ENCODE measurements around the gene TK1.
"Not testable (repeated sequence)": the region's sequence is repeated elsewhere in the genome, so short reads cannot be mapped to it uniquely, and the experiment has no call there.

TK1 gene

GRCh38 chr17:78176548-78177025 lies 10.3 kb downstream of the TK1 start:
- peak; percentile 81 for DNase-seq (ENCODE audit: low spot score)

GRCh38 chr17:78175643-78175981 lies 11.2 kb downstream of the TK1 start:
- no peak for DNase-seq (ENCODE audit: low spot score)

GRCh38 chr17:78174870-78175642 lies 11.8 kb downstream of the TK1 start:
- DNase-seq (ENCODE audit: low spot score) = no peak

- no peak for DNase-seq (ENCODE audit: low spot score)
These were observed 12.4 kb downstream of the TK1 start for GRCh38 chr17:78174346-78174869.

GRCh38 chr17:78173097-78173715 lies 13.6 kb downstream of the TK1 start:
- DNase-seq (ENCODE audit: low spot score) = no peak

GRCh38 chr17:78172249-78173051 lies 14.4 kb downstream of the TK1 start:
- no peak for DNase-seq (ENCODE audit: low spot score)

GRCh38 chr17:78171591-78172248 lies 15.1 kb downstream of the TK1 start:
- DNase-seq (ENCODE audit: low spot score) = not testable (repeated sequence)

GRCh38 chr17:78170692-78171590 lies 15.9 kb downstream of the TK1 start:
- DNase-seq (ENCODE audit: low spot score) = no peak

- DNase-seq (ENCODE audit: low spot score) = peak; percentile 82
These were observed 17.7 kb downstream of the TK1 start for GRCh38 chr17:78168903-78169793.

- peak; percentile 92 for DNase-seq (ENCODE audit: low spot score)
These were observed 18.5 kb downstream of the TK1 start, which contains the start of gene SYNGR2 for GRCh38 chr17:78168242-78168902. Gene SYNGR2 (plus strand): TSS chr17:78168581. CDS start chr17:78168617, 36 bp downstream.

GRCh38 chr17:78166416-78166815 lies 20.4 kb downstream of the TK1 start:
- DNase-seq (ENCODE audit: low spot score) = no peak

- DNase-seq (ENCODE audit: low spot score) = no peak
These were observed 21.9 kb downstream of the TK1 start for GRCh38 chr17:78164748-78165607.

- no peak for DNase-seq (ENCODE audit: low spot score)
These were observed 22.7 kb downstream of the TK1 start for GRCh38 chr17:78163881-78164747.

GRCh38 chr17:78159575-78160158 lies 27.2 kb downstream of the TK1 start:
- DNase-seq (ENCODE audit: low spot score) = no peak

- no peak for DNase-seq (ENCODE audit: low spot score)
These were observed 31.7 kb downstream of the TK1 start for GRCh38 chr17:78154903-78155811.

GRCh38 chr17:78151514-78152008 lies 35.3 kb downstream of the TK1 start:
- no peak for DNase-seq (ENCODE audit: low spot score)
